GM19023 (cell line): ENCODE data around the gene KDM4C.
A peak's percentile ranks its signal among the peaks of the same experiment; 100 is the strongest.

Experiments
- ATAC-seq: cut with Tn5 transposase; IDR thresholded peaks from one replicate; pipeline ENCODE4 v1.9.1; 2021; ENCODE audit warnings: mild to moderate bottlenecking, moderate library complexity; ENCODE audit not compliant: unreplicated experiment

Gene KDM4C

DNA sequence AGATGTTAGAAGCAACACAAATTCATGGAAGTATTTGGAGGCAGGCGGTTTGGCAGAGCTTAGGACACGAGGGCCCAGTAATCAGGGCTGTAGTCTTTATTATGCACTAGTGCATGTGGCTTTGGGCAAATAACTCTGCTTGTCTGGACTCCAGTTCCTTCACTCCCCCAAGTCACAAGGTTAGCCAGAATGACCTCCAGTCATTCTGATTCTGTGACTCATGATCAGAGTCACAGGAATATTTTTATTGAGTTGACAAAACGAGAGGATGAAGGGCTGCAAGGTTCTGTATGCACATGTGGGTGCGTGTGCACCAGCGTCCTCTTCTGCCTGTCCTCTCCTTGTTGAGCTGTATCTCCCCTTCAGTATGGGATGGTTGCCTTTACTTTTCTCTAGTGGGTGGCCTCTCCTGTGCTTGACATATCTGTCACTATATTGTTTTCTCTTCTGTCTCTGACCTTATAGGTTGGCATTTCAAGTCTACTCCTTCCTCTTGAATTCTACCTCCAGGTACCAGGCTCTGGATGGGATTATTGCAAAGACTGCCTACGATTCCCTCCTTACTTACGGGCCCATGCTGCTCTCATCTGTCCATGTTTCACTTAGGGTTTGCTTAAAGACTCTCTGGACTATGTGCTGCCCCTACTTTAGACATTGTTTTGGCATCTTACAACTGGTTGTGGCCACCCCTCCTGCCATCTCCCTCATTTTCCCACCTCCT is 94.6 kb downstream of the KDM4C start:
- no peak for ATAC-seq

DNA sequence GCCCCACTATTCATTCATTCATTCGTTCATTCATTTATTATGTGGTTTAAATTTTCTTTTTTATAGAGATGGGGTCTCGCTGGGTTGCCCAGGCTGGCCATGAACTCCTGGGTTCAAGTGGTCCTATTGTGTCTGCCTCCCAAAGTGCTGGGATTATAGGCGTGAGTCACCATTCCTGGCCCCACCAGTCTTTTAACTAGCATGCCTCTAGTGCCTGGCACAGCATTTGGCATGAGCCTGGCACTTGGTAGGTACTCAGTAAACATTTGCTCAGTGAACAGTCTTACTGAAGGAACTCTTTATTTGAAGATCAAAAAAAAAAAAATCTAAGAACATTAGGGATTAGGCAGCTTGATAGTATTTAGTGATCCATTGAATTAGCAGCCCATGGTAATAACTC is 98.1 kb downstream of the KDM4C start:
- no peak for ATAC-seq

DNA sequence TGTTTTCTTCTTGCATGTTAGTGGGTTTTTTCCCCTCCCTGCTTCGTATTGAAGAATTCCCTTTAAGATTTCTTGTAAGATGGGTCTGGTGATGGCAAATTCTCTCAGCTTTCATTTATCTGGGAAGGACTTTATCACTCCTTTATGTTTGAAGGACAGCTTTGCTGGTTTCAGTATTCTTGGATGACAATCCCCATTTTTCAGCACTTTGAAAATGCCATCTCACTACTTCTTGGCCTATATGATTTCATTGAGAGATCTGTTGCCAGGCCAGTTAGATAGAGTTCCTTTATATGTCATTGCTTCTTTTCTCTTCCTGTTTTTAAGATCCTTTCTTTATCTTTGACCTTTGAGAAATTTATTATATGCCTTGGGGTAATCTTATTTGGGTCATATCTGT is 106.3 kb downstream of the KDM4C start:
- no peak for ATAC-seq

GRCh38 chr9:6869081-6869948 is 111.5 kb downstream of the KDM4C start:
- no peak for ATAC-seq

GRCh38 chr9:6870149-6870548 is 112.4 kb downstream of the KDM4C start:
- ATAC-seq = no peak

- no peak for ATAC-seq
Measured at GRCh38 chr9:6870650-6871477, 113.1 kb downstream of the KDM4C start.

DNA sequence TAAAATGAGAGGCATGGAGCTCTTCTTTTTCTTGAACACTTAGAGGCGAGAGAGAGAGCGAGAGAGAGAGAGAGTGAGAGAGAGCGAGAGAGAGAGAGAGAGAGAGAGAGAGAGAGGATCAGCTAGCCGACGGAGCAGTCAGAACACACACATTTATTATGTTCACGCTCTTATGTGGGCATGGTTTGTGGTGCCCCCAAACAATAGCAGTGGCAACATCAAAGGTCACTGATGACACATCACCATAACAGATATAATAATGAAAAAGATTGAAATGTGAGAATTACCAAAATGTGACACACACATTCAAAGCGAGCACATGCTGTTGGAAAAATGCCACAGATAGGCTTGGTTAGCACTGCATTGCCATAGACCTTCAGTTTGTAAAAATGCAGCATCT is 116.1 kb downstream of the KDM4C start:
- ATAC-seq = no peak

GRCh38 chr9:6876195-6876894 is 118.6 kb downstream of the KDM4C start:
- ATAC-seq = no peak

- ATAC-seq = no peak
Measured at GRCh38 chr9:6877671-6878161, 119.9 kb downstream of the KDM4C start.

DNA sequence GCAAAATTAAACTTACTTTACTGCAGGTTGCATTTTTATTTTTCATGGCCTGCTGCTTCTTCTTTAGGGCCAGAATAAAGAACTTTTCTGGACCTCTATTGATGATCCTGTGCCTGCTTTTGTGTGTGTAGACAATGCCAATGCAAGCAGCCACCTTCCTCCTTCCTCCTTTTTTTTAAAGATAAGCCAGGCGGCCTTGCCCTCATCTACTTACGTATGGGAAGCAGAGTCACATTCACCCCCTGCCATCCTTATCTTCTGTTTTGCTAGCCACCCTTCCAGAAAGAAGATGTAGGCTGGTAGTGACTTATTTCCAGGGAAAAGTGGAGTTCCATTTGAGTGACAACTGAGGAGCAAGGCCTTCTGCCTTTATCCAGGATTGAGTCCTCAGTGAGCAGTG is 122.9 kb downstream of the KDM4C start:
- no peak for ATAC-seq

GRCh38 chr9:6884101-6884500 is 126.3 kb downstream of the KDM4C start:
- ATAC-seq = no peak

DNA sequence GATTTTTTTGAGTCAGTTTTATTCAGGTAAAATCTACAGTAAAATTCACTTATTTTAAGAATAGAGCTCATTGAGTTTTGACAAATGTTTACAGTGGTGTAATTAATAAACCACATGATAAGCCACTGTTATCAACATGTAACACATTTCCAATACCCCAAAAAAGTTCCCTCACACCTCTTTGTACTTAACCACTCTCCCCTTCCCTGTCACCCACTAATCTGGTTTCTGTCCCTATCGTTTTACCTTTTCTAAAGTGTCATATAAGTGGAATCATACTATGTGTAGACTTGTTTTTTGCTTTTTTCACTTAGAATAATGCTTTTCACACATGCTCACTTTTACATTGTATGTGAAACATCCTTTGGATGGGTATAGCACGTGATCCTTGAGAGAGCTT is 127.2 kb downstream of the KDM4C start:
- ATAC-seq = no peak

GRCh38 chr9:6887051-6887450 is 129.3 kb downstream of the KDM4C start:
- ATAC-seq = no peak

- ATAC-seq = no peak
Measured at GRCh38 chr9:6889868-6890267, 132.1 kb downstream of the KDM4C start.

GRCh38 chr9:6893350-6894131 is 135.8 kb downstream of the KDM4C start:
- ATAC-seq = peak; percentile 16

DNA sequence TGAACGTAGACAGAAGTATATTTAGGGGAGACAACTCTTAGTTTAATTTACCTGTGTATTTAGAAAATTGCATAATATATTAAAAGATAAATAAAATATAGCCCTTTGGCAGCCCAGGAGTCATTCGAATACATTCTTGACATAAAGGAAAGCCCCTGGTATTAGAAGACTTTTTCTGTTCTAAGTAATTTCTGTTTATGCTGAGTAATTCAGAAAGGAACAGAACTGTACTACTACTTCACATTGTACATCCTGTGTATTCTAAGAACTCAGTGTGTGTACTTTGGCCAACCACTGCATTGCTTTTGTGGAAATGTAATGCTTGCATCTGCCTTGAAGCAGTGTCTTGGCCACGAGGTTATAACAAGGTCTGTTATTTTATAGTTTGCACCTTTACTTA is 136.4 kb downstream of the KDM4C start:
- peak; percentile 95 for ATAC-seq

GRCh38 chr9:6895754-6896153 is 138.0 kb downstream of the KDM4C start:
- ATAC-seq = no peak

DNA sequence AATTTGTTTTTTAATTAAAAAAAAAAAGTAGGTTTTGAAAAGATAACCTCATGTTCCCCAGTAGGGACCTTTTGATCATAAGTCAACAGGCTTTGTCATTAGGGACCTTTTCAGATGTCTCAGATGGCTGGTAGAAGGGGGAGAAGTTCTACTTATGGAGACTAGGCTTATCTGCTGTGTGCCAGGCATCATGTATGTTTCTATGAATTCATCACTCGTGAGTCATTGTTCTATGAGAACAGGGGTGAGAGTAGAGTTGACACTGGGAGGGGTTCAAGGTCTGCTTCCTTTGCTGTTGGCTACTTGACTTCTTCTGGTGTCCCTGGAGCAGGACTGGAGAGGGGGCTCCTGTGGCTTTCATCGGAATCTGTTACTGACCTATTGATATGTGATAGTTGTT is 138.8 kb downstream of the KDM4C start:
- no peak for ATAC-seq

- no peak for ATAC-seq
Measured at GRCh38 chr9:6897207-6897822, 139.5 kb downstream of the KDM4C start.
